ENCODE data around the gene APOC1.
A peak's percentile ranks its signal among the peaks of the same experiment; 100 is the strongest.

The APOC1 gene

DNA sequence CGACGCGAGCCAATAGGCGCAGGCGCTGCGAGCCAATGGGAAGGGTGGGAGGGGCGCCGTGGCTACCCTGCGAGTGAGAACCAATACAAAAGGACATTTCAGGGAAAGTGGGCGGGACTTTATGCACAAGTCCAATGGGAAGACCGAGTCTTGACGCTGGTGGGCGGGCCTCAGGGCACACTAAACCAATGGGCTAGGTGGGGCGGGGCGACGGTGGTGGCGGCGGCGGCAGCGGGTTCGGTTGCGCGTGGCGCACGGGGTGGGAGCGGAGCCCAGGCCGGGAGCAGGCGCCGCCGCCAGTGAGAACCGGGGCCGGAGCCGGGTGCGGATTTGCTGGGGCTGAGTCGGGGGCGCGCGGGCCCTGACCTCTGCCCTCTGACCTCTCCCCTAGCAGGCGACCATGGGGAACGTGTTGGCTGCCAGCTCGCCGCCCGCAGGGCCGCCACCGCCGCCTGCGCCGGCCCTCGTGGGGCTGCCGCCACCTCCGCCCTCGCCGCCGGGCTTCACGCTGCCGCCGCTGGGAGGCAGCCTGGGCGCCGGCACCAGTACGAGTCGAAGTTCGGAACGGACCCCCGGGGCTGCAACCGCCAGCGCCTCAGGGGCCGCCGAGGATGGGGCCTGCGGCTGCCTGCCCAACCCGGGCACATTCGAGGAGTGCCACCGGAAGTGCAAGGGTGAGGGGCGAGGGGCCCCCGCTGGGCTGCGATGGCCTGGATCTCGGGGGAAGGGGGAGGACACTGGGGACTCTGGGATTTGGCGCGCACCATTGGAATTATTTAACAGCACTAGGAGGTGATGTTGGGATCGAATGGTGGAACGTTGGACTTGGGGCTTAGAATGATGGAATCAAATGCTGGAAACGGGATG, 23.2 kb upstream of the APOC1 start, which contains the start of gene TOMM40:
Gene TOMM40 (plus strand): TSS at position 239 of the 867 bp plus-strand sequence. CDS start 162 bp downstream, at position 401.
- FAIRE-seq (no peak), DNase-seq (ENCODE audit: insufficient read length, low spot score) (peak; percentile 98)
- TF ChIP-seq, protein P1, sequence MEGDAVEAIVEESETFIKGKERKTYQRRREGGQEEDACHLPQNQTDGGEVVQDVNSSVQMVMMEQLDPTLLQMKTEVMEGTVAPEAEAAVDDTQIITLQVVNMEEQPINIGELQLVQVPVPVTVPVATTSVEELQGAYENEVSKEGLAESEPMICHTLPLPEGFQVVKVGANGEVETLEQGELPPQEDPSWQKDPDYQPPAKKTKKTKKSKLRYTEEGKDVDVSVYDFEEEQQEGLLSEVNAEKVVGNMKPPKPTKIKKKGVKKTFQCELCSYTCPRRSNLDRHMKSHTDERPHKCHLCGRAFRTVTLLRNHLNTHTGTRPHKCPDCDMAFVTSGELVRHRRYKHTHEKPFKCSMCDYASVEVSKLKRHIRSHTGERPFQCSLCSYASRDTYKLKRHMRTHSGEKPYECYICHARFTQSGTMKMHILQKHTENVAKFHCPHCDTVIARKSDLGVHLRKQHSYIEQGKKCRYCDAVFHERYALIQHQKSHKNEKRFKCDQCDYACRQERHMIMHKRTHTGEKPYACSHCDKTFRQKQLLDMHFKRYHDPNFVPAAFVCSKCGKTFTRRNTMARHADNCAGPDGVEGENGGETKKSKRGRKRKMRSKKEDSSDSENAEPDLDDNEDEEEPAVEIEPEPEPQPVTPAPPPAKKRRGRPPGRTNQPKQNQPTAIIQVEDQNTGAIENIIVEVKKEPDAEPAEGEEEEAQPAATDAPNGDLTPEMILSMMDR (IDR thresholded peaks at IDR 0.05; ENCODE audit: insufficient read depth, missing control alignments), result no peak

DNA sequence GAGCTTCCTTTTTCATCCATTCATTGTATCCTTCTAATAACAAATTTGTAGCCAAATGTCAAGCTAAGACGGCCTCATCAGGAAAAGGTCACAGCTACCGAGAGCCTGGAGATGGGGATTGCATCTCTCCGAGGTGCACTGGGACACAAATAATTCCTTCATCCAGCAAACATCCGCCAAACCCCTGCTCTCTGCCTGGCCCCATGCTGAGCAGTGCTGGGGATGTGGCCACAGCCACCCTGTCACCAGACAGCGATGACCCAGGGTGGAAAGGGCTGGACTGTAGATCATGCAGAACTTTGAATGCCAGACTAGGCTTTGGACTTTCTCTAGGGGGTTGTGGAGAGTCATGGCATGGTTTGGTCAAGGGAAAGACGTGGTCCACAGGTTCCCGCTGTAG, 21.5 kb upstream of the APOC1 start:
- DNase-seq (ENCODE audit: insufficient read length, low spot score) (no peak), FAIRE-seq (no peak)
- TF ChIP-seq, protein P1 (IDR thresholded peaks at IDR 0.05; ENCODE audit: insufficient read depth, missing control alignments), result no peak

DNA sequence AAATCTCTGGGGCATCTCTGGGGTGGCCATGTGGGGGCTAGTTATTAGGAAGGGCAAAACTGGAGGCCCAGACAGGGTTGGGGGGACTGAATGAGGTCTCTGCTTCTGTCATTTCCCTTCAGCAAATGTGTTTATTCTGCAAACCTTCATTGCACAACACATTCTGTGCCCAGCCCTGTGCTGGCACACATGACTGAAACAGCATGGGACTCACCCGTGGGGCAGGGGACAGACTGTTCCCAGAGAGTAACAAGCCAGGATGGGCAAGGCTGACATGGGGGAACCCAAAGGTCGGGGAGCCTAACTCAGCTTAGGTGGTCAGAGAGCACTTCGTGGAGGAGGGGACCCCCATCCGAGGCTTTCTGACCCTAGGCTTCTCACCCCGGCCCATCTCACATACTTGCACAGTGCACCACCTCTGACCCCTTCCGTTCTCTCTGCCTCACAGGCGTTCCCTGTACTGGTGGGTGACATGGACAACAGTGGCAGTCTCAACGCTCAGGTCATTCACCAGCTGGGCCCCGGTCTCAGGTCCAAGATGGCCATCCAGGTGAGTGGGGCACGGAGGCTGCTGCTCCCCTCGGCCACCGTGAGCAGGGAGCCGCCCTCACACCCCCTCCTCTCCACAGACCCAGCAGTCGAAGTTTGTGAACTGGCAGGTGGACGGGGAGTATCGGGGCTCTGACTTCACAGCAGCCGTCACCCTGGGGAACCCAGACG, 20.9 kb upstream of the APOC1 start:
- TF ChIP-seq, protein P1 (IDR thresholded peaks at IDR 0.05; ENCODE audit: insufficient read depth, missing control alignments), result no peak
- DNase-seq (ENCODE audit: insufficient read length, low spot score), result no peak
- no peak for FAIRE-seq

DNA sequence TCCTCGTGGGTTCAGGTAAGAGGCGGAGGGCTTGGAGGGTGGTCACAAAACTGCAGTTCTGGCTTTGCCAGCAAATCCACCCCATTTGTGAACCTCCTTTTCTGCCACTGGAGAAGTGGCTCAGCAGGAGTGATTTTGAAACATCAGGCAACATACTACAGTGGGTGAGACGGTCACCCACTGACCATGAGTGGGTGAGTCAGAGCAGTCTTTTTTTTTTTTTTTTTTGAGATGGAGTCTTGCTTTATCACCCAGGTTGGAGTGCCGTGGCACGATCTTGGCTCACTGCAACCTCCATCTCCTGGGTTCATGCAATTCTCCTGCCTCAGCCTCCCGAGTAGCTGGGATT, 20.4 kb upstream of the APOC1 start:
- TF ChIP-seq, protein P1 (IDR thresholded peaks at IDR 0.05; ENCODE audit: insufficient read depth, missing control alignments), result no peak
- DNase-seq (ENCODE audit: insufficient read length, low spot score) (no peak), FAIRE-seq (no peak)

DNA sequence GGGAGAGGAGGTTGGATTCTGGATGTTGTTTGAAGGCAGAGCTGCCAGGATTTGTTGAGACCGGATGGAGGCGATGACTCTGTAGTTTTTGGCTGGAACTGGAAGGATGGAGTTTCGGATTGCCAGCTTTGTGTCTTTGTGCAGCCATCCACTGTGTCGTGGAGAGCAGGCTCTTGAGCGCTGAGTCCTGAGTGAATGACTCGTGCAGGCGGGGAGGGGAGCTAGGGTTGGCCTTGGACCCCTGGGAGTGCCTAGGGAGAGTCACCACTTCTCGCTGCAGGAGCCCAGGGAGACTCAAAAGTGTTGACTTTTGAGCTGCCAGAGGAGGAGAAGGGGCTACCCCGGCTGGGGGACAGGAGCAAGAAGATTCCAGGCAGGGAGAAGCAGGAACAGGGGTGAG, 19.5 kb upstream of the APOC1 start:
- TF ChIP-seq, protein P1 (IDR thresholded peaks at IDR 0.05; ENCODE audit: insufficient read depth, missing control alignments), result no peak
- DNase-seq (ENCODE audit: insufficient read length, low spot score), result no peak
- FAIRE-seq, result no peak

DNA sequence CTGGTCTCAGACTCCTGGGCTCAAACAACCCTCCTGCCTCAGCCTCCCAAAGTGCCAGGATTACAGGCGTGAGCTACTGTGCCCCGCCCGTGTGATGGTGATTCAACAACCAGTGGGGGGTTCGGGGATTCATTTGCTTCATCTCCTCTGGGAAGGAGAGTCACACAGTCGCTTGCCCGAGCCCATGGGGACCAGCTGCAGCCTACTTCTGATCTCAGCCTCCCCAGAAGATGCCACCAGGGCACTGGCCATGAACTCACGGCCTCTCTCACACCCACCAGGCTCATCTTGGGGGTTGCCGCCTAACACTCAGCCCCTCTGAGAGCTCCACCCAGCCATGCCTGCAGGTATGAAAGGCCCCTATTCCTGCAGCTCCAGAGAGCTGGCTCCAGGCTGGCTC, 16.6 kb upstream of the APOC1 start:
- TF ChIP-seq, protein P1 (IDR thresholded peaks at IDR 0.05; ENCODE audit: insufficient read depth, missing control alignments), result no peak
- DNase-seq (ENCODE audit: insufficient read length, low spot score) (no peak), FAIRE-seq (no peak)
